Endodermal cell (in vitro differentiated cells): ENCODE results near the gene ADAM23. TPM values are rescaled to one million over a fixed set of nuclear protein-coding genes. Genes with fewer than 3 reads are reported as not detected.

Experiments used
- DNase-seq: peaks from one replicate; pipeline ENCODE4 v3.0.0-alpha.2; 2017
- H3K27ac ChIP-seq: 2 replicates; pipeline ENCODE4 v1.5.1; 2013; ENCODE audit warnings: mild to moderate bottlenecking, low read depth, low read length, moderate library complexity
- H3K27me3 ChIP-seq: 2 replicates; pipeline ENCODE4 v1.6.1; 2013; ENCODE audit warnings: mild to moderate bottlenecking, low read length, moderate library complexity; ENCODE audit not compliant: insufficient read depth, control insufficient read depth, poor library complexity, severe bottlenecking
- H3K36me3 ChIP-seq: 2 replicates; pipeline ENCODE4 v1.7.0; 2013; ENCODE audit warnings: mild to moderate bottlenecking, low read length, moderate library complexity; ENCODE audit not compliant: control insufficient read depth, insufficient read depth
- H3K4me1 ChIP-seq: one replicate; pipeline ENCODE4 v1.7.0; 2013; ENCODE audit warnings: low read length; ENCODE audit not compliant: control insufficient read depth, insufficient read depth
- H3K4me3 ChIP-seq: 2 replicates; pipeline ENCODE4 v1.5.1; 2013; ENCODE audit warnings: mild to moderate bottlenecking, low read length, moderate library complexity
- H3K9ac ChIP-seq: 2 replicates; pipeline ENCODE4 v1.6.1; 2013; ENCODE audit warnings: mild to moderate bottlenecking, low read length, moderate library complexity; ENCODE audit not compliant: poor library complexity, severe bottlenecking; ENCODE audit errors: extremely low read depth
- H3K9me3 ChIP-seq: 2 replicates; pipeline ENCODE4 v1.6.1; 2013; ENCODE audit warnings: mild to moderate bottlenecking, low read length, moderate library complexity; ENCODE audit not compliant: control insufficient read depth
- H3K27ac Mint-ChIP-seq: 2 replicates; pipeline ENCODE4 v1.8.0; 2020; ENCODE audit warnings: mixed read lengths
- H3K27me3 Mint-ChIP-seq: 2 replicates; pipeline ENCODE4 v1.8.0; 2021; ENCODE audit warnings: mild to moderate bottlenecking, mixed read lengths; ENCODE audit not compliant: insufficient read depth
- H3K36me3 Mint-ChIP-seq: 2 replicates; pipeline ENCODE4 v1.8.0; 2020; ENCODE audit warnings: low read depth, mixed read lengths
- H3K4me1 Mint-ChIP-seq: 2 replicates; pipeline ENCODE4 v1.8.0; 2020; ENCODE audit warnings: mixed read lengths
- H3K4me3 Mint-ChIP-seq: 2 replicates; pipeline ENCODE4 v1.8.0; 2020; ENCODE audit warnings: mild to moderate bottlenecking, moderate library complexity, mixed read lengths
- H3K9me3 Mint-ChIP-seq: 2 replicates; pipeline ENCODE4 v1.8.0; 2020; ENCODE audit warnings: mild to moderate bottlenecking, mixed read lengths
- WGBS, 2 experiments: methylation state at CpG; one replicate each; pipeline versions ENCODE4 v1.1.5 to v1.1.7; 2013; ENCODE audit warnings: missing lambda C conversion rate in 2 of 2, mixed read lengths in 1 of 2; ENCODE audit not compliant: insufficient coverage in 1 of 2, insufficient read length in 1 of 2; 5-methylcytosine and 5-hydroxymethylcytosine counted together
- total RNA-seq, 2 donors: library from RNA; stranded (reverse); fragmentation: NEBNext Ultra II Directional in 1 of 2; extraction: Animal tissue kit (Norgen Biotek cat#: 25700) in 1 of 2; gene quantifications; 2 replicates in 1 of 2; 3 replicates in 1 of 2; pipeline ENCODE4 v1.2.1, GENCODE V29; 2021
- TF ChIP-seq, protein P1 (sequence below): fragments of 200-600 bp; sonication (generic); conservative IDR thresholded peaks from 2 replicates; pipeline ENCODE4 v1.5.0; 2021; ENCODE audit warnings: antibody characterized with exemption, mild to moderate bottlenecking

Gene ADAM23
- total RNA-seq, 2 donors from 2014 or later: 25.4 to 34.2 TPM

DNA sequence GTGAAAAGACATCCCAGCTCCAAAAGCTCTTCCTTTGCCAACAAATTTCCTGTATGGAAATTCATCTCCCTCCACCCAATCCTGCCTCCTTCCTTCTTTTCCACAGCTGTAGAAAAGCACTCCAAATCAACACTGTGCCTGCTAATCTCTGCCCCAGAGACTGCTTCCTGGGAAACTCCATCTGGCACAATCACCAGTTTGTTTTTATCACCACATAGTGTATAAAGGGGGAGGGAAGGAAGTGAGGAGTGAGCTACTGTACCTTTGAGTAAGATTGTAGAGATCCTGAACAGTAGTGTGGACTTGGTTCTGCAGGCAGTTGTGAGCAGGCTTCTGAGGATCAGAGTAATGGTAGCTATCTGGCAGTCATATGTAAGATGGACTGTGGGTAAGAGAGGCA, 184.3 kb downstream of the ADAM23 start:
- Mint-ChIP-seq H3K9me3 (no peaks in the 10 kb centered on the region), H3K36me3 (no peaks in the 10 kb centered on the region), H3K4me3 (no peak overlapping the region), H3K27ac (no peak overlapping the region), H3K4me1 (peaks cover 4% of the 10 kb centered on the region), H3K27me3 (peaks cover 12% of the 10 kb centered on the region)
- Histone ChIP-seq H3K4me1 (no peaks in the 10 kb centered on the region), H3K9me3 (no peaks in the 10 kb centered on the region), H3K4me3 (no peak overlapping the region), H3K27ac (no peak overlapping the region), H3K9ac (no peak overlapping the region), H3K36me3 (no peaks in the 10 kb centered on the region), H3K27me3 (peaks cover 9% of the 10 kb centered on the region)
- DNase-seq: no peak
- TF ChIP-seq, protein P1, sequence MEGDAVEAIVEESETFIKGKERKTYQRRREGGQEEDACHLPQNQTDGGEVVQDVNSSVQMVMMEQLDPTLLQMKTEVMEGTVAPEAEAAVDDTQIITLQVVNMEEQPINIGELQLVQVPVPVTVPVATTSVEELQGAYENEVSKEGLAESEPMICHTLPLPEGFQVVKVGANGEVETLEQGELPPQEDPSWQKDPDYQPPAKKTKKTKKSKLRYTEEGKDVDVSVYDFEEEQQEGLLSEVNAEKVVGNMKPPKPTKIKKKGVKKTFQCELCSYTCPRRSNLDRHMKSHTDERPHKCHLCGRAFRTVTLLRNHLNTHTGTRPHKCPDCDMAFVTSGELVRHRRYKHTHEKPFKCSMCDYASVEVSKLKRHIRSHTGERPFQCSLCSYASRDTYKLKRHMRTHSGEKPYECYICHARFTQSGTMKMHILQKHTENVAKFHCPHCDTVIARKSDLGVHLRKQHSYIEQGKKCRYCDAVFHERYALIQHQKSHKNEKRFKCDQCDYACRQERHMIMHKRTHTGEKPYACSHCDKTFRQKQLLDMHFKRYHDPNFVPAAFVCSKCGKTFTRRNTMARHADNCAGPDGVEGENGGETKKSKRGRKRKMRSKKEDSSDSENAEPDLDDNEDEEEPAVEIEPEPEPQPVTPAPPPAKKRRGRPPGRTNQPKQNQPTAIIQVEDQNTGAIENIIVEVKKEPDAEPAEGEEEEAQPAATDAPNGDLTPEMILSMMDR: no peak

DNA sequence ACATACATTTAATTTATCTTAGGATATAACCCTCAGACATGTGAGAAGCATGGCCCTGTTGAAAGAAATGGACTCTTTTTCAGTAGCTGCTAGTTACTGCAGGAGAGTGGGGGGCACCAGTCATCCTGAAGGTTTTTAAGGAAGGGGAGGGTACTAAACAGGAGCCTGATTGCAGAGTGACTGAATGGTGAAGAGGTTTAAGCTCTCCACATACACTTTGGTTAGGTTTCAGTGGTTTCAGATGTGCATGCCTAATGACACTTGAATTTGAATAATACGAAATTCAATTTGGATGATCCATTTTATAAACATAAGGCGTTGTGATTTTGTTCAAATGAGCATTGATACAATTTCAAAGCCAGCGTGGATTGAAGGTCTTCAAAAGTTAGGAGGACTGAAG, 188.0 kb downstream of the ADAM23 start:
- H3K36me3 Mint-ChIP-seq: no peaks in the 10 kb centered on the region
- H3K4me3 Mint-ChIP-seq: no peak overlapping the region
- H3K27ac Mint-ChIP-seq: no peak overlapping the region
- TF ChIP-seq, protein P1: no peak
- no peaks in the 10 kb centered on the region for H3K9me3 Mint-ChIP-seq
- no peak for DNase-seq
- WGBS, 2 experiments: 47% methylated on average over 3 of the region's 3 CpGs; no CpG with 5 or more reads in 1 of the 2 experiments
- no peaks in the 10 kb centered on the region for H3K4me1 Mint-ChIP-seq
- H3K27me3 ChIP-seq: peaks cover 9% of the 10 kb centered on the region
- no peaks in the 10 kb centered on the region for H3K36me3 ChIP-seq
- H3K9ac ChIP-seq: no peak overlapping the region
- H3K9me3 ChIP-seq: no peaks in the 10 kb centered on the region
- no peak overlapping the region for H3K27ac ChIP-seq
- H3K27me3 Mint-ChIP-seq: peaks cover 14% of the 10 kb centered on the region
- H3K4me3 ChIP-seq: no peak overlapping the region
- H3K4me1 ChIP-seq: no peaks in the 10 kb centered on the region

- Mint-ChIP-seq H3K27ac (no peak overlapping the region), H3K27me3 (peaks cover 6% of the 10 kb centered on the region), H3K9me3 (no peaks in the 10 kb centered on the region), H3K4me3 (no peak overlapping the region), H3K36me3 (no peaks in the 10 kb centered on the region), H3K4me1 (no peaks in the 10 kb centered on the region)
- TF ChIP-seq, protein P1: no peak
- Histone ChIP-seq H3K27me3 (peaks cover 33% of the 10 kb centered on the region), H3K4me1 (no peaks in the 10 kb centered on the region), H3K9ac (no peak overlapping the region), H3K4me3 (no peak overlapping the region), H3K27ac (no peak overlapping the region), H3K9me3 (no peaks in the 10 kb centered on the region), H3K36me3 (no peaks in the 10 kb centered on the region)
- DNase-seq: no peak
- WGBS, 2 experiments: 85% methylated on average over 1 of the region's 1 CpG; no CpG with 5 or more reads in 1 of the 2 experiments
Measured at GRCh38 chr2:206635015-206635414, 191.7 kb downstream of the ADAM23 start.
